Measurements from ENCODE around the gene PLAGL2.
A peak's percentile ranks its signal among the peaks of the same experiment; 100 is the strongest.

PLAGL2 gene

GRCh38 chr20:32230707-32231106 is 23.2 kb upstream of the PLAGL2 start:
- no peak for DNase-seq (ENCODE audit: low spot score)

GRCh38 chr20:32229251-32229747 is 21.8 kb upstream of the PLAGL2 start:
- DNase-seq (ENCODE audit: low spot score), result no peak

DNA sequence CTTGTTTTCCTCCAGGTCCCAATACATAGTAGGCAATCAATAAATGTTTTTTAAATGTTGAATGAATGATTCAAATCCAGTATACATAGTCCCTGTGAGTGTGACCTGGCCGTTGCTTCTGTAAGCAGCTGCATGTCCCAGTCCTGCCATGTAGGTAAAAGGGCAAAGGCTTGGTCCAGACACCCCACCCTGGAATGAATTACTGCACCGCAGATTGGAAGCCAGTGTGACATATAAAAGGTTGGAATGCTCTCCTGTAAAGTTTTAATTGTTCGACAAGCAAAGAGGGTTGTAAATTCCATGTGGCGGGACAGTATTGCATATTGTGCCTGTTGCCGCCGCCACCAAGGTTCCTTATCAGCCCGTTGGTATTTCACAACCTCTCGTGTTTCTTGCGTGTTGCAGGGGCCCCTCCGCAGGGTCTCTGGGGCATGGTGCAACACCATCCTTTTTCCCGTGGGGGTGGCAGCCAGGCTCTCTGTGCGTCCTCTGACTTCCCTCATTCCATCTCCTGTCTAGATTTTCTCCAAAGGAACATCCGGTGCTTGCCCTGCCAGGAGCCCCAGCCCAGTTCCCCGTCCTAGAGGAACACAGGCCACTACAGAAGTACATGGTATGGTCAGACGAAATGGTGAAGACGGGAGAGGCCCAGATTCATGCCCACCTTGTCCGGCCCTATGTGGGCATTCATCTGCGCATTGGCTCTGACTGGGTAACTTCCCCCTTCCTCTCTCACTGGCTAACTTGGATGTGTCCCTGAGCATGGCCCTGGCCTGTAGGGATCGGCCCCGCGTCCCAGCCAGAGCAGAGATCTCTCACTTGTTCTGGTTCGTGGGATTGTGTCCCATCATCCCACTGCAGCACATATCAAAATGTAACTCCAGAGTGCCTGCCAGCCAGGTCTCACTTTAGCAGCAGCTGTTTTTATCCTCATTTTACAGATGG is 20.5 kb upstream of the PLAGL2 start:
- no peak for DNase-seq (ENCODE audit: low spot score)

DNA sequence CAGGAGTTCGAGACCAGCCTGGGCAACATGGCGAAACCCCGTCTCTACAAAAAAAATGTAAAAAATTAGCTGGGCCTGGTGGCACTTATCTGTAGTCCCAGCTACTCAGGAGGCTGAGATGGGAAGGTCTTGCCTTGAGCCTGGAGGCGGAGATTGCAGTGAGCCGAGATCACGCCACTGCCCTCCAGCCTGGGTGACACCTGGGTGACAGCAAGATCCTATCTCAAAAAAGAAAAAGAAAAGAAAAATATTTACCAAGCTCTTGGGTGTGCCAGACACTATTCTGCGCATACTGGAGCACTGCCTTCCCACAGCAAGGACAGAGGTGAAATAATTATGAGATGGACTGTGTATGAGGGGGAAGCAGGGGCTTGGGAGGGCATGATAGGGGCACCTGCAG is 19.8 kb upstream of the PLAGL2 start:
- no peak for DNase-seq (ENCODE audit: low spot score)

GRCh38 chr20:32226391-32226790 is 18.8 kb upstream of the PLAGL2 start:
- DNase-seq (ENCODE audit: low spot score), result no peak

DNA sequence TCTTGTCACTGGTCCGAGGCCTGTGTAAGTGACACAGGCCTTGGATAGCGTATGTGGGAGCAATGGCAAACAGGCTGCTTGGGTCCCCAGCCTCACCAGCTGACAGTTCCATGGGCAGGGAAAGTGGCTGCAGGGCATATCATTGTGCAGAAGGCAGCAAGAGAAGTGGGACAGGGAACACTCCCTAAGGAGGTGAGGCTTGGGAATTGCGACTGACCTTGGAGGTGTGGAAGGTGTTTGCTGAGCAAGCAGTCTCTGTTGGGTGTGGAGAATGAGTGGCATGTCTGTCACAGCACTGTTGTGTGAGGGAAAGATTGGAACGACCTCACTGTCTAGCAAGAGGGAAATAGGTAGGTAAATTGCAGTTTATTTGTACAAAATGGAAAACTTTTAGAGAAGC is 16.9 kb upstream of the PLAGL2 start:
- no peak for DNase-seq (ENCODE audit: low spot score)

DNA sequence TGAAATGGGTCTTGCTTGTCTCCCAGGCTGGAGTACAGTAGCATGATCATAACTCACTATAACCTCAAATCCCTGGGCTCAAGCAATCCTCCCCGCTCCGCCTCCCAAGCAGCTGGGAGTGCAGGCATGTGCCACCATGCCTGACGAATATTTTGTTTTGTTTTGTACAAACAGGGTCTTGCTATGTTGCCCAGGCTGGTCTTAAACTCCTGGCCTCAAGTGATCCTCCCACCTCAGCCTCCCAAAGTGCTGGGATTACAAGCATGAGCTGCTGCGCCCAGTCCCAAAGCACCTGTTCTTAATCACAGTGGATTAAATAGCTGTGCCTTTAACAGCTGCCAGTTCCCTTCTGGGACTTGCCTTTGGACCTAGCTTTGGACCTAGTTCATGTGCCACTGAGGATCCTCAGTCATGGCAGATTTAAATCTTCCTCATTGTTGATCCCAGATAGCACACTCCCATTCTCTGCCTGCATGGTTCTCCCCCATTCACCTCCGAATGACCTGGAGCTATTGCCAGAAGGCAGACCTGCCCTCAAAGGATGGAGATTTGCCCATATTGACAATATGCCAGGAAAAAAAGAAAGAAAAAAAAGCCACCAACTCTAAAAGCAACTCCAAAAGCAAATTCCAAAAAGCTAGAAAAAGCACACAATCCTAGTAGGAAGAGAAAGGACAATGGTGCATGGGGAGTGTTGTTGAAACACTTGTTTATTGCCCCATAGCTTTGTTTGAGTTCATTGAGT is 10.8 kb upstream of the PLAGL2 start:
- DNase-seq (ENCODE audit: low spot score), result no peak

GRCh38 chr20:32216179-32217142 is 8.9 kb upstream of the PLAGL2 start:
- DNase-seq (ENCODE audit: low spot score), result no peak

- no peak for DNase-seq (ENCODE audit: low spot score)
Observed at GRCh38 chr20:32215729-32216128, 8.2 kb upstream of the PLAGL2 start.

DNA sequence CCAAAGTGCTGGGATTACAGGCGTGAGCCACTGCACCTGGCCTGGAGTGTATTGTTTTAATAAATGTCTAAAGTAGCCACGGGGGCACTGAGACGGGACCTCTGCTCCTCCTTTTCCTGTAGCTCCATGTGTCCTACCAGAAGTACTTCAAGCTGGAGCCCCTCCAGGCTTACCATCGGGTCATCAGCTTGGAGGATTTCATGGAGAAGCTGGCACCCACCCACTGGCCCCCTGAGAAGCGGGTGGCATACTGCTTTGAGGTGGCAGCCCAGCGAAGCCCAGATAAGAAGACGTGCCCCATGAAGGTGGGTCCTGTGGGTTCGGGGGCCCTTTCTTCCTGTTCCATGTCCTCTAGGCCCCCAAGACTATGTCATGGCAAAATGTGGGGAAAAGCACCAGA is 7.6 kb upstream of the PLAGL2 start:
- no peak for DNase-seq (ENCODE audit: low spot score)

DNA sequence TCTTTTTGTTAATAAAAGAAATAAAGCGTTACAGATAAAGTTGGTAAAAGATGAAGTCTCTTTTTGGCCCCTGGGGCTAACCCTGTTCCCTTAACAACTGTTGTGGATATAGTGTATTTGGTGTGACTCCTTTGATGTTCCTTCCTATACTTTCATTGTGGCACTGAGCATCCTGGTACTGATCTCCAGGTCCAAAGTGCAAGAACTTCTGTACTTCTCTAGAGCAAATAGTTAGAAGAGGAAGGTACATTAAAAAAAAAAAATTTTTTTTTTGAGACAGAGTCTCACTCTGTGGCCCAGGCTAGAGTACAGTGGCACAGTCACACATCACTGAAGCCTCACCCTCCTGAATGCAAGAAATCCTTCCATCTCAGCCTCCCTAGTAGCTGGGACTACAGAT is 6.3 kb upstream of the PLAGL2 start:
- no peak for DNase-seq (ENCODE audit: low spot score)

DNA sequence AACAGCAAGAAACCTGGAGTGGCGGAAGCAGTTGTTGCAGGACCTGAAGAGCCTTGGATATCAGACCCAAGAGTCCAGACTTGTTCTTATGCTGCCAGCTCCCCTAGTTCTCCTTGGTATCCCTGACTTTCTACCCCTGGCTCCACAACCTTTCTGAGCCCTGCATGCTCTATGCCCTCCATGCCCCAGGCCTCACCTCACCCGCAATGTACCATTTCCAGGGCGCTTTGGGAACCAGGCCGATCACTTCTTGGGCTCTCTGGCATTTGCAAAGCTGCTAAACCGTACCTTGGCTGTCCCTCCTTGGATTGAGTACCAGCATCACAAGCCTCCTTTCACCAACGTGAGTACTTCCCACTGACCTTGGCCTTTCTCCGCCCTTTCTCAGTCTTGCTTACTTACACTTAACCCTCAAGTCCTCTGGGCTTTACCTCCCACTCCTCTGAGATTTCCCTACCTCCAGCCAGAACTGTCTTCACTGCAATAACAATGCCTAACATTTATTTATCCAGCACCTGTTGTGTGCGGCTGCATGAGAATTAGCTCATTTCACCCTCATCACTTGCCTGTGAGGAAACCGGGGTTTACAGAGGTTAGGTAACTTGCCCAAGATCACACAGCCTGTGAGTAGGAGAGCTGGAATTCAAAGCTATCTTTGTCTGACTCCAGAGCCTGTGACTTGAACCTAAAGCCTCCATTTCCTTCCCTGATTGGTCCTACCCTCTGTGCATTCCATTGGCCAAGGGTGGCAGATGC is 2.5 kb upstream of the PLAGL2 start:
- DNase-seq (ENCODE audit: low spot score), result no peak

- no peak for DNase-seq (ENCODE audit: low spot score)
Observed at GRCh38 chr20:32208499-32209154, 1.1 kb upstream of the PLAGL2 start.

GRCh38 chr20:32206760-32207625 is 550 bp downstream of the PLAGL2 start:
- DNase-seq (ENCODE audit: low spot score), result no peak

GRCh38 chr20:32205843-32206759 is 1.4 kb downstream of the PLAGL2 start:
- DNase-seq (ENCODE audit: low spot score), result no peak

- DNase-seq (ENCODE audit: low spot score), result no peak
Observed at GRCh38 chr20:32205110-32205842, 2.3 kb downstream of the PLAGL2 start.

DNA sequence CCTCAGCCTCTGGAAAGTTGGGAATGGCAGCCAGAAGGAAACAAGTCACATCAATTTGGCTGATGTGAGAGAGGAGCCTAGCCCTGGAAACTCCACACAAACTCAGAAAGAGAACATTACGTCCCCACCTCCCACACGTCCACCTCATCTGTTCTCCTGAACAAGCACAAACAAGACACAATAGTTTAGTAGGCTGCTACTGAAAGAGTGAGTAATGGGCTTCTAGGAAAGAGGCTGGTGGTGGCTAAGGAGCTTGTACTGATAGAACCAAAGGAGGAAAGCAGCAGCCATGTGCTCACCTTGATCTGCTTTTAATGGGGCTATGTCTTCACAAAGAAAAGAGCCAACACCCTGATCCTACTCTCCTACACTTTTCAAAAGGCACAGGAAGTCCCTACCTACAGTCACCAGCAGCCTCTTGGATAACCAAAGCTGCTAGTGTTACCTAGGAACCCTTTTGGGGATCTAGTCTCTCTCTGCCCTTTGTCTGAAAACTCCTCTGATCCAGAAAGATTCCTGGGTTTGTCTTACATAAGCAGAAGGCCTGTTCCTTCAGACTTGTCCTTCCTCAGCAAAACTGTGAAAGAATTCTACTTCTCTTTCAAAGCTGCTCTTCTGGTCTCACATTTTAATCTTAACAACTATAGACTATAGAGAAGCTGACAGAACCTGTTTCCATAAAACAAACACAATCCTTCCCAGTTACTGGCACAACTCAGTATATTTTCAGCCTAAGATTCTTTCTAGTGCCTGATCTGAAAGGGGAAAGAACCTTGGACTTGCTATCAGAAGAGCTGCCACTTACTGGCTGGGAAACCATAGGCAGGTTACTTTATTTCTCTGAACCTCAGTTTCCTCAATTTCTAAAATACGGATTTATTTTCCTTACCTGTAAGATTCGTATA is 3.1 kb downstream of the PLAGL2 start:
- DNase-seq (ENCODE audit: low spot score), result peak; percentile 39

All from Ammon's horn (tissue), 1 donor.